HG03066 (cell line): ENCODE measurements around the gene CACNA1C.

Experiments
- ATAC-seq: cut with Tn5 transposase; IDR thresholded peaks from one replicate; pipeline ENCODE4 v1.9.1; 2021; ENCODE audit warnings: low read depth; ENCODE audit not compliant: unreplicated experiment

CACNA1C gene

DNA sequence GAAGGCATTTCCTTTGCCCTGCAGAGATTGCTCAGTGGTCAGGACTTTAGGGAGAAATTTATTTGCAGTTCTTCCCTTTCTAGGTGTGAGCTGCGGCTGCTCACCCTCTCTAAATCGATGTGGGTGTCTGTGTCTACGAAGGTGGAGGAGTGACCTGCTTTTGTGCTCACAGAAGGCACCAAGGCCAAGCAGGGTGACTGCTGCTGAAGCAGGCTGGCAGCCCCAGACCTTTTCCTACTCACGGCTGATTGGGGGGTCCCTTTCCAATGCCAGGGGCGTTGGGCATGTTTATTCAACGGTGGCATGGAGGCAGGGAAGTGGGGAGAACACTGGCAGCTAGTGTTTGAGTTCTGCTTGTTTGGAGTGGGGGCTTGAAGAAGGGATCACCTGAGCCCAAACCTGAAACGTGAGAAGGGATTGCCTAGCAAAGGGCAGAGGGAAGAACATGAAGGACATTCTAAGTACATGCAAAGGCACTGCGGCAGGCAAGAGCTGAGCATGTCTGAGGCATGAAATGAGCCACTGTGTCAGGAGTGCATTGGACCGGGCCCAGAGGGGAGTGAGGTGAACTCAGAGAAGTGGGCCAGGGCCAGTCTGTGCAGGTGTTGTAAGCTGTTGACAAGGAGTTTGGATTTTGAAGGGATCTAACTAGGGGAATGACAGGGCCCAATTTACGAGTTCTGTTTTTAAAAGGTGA lies 56.3 kb downstream of the CACNA1C start:
- ATAC-seq: no peak

DNA sequence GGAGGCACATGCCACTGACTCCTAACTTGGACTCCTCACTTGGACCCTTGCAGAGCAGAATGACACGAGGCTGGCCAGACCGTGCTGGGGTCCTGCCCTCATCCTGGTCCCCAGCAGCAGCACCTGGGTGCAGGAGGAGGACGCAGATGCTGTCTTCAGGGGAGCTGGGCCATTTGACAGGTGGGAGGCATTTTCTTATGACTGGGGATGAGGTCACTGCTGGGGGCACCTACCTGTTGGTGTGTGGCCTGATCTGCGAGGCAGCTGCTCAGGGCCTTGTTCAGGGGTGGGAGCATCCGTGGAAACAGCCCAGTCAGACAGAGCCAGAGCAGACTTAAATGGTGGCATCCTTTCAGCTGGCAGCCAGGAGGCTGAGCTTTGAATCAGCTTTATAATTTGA lies 57.3 kb downstream of the CACNA1C start:
- ATAC-seq: no peak

DNA sequence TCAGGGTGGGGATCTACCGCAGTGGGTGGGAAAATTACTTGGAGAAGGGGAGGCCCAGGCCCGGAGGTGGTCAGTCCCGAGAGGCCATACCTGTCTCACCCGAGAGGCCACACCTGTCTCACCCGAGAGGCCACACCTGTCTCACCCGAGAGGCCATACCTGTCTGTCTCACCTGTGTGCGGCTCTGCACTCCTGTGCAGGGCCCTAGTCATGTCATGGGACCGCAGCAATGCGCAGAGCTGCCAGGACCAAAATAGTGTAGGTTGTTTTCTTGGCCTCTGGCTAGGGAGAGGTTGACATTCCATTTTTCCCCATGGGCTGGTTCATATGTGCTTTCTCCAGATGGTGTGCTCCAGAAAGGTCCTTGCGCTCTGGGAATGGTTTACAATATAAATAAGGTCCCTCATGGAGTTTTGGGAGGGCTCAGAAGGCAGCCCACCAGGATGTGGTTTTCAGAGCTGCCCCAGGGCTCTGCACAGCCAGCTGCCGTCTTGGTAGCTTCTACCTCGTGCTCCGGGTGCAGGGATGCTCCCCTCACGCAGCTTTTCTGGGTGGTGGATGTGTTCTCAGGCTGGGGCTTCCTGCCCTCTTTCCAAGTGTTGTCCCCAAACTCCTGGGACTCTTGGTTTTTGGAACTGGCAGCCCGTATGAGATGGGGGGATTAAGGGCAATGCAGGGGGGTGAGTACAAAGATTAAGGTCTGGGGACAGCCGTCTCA lies 58.2 kb downstream of the CACNA1C start:
- ATAC-seq: no peak

DNA sequence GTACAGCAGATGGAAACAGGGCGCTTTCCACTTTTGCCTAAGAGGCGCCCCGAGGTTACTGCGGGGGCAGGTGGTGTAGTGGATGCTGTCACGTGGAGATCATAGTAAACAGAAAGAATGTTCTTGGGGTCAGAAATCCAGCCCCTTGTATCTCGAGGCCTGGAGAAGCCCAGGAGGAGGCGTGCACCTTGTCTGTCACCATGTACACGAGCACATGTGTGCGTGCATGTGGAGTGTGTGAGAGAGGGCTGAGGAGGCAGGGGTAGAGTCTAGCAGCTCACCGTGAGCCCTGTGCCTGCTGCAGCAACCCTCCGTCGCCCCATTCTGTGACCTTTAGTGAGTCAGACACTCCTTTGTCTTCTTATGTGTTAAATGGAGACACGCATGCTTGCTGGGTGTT lies 59.0 kb downstream of the CACNA1C start:
- ATAC-seq: no peak

DNA sequence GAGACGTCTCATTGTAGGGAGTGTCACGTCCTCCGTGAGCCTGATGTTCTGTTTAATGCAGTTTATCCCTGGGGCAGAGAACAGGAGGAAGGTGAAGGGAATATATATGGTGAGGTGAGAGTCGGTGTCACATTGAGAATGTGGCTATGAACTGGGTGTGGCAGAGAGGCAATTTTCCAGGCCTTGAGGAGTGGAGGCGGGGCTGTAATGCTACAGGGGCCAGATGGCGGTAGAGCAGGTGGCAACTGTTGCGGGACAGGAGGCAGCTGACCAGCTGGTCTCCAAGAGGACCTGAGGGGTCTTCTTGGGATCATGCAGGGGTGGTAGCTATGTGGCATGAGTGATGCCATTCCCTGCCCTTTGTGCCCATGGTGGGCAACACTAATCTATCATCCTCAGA lies 59.6 kb downstream of the CACNA1C start:
- no peak for ATAC-seq

DNA sequence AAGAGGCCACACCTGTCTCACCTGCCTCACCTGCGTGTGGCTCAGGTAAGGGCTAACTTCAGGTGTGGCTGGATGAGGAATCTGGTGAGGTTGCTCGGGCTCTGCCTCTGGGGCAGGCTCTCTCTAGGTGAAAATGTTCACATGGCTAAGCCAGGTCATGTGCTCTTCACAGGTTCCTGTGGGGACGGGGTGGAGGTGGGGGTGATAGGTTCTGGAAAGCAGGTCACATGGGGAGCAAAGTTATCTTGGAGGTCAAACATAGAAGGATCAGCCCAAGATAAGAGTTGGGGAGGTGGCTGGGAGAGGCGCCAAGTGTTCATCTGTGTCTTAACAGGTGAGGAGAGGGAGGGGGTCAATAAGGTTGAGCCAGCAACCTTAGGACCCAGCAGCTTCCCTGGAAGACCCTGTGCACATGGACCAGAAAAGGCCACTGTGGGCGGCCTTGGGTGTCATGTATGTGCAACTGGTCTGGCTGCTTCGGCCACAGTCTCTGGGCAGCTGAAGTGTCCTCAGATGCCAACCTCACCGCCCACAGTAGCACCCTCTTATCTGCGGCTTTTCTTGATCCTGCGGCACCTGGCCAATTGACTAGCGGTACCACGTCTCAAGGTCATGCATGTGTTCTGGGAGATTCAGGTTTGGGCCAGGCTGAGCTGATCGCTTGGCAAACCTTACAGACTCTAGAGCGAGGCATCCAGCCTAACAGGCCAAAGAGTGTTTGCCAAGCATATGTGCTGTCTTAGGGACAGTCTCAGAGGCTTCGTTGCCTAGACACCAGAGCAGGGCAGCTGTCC lies 60.5 kb downstream of the CACNA1C start:
- no peak for ATAC-seq

DNA sequence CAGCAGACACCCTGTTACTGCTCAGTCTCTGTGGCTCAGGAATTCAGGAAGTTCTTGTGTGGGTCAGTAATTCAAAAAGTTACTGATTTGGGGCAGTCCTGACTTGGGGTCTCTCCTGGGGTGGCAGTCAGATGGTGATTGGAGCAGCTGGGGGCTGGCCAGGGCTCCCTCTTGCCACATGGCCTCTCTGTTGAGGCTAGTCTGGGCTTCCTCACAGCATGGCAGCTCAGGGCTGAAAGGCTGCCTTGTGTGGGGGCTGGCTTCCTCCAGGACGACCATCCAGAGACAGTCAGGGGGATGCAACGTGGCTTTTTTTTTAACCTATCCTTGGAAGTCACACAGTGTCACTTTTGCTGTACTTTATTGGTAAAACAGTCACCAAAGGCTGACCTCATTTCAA lies 61.3 kb downstream of the CACNA1C start:
- no peak for ATAC-seq

DNA sequence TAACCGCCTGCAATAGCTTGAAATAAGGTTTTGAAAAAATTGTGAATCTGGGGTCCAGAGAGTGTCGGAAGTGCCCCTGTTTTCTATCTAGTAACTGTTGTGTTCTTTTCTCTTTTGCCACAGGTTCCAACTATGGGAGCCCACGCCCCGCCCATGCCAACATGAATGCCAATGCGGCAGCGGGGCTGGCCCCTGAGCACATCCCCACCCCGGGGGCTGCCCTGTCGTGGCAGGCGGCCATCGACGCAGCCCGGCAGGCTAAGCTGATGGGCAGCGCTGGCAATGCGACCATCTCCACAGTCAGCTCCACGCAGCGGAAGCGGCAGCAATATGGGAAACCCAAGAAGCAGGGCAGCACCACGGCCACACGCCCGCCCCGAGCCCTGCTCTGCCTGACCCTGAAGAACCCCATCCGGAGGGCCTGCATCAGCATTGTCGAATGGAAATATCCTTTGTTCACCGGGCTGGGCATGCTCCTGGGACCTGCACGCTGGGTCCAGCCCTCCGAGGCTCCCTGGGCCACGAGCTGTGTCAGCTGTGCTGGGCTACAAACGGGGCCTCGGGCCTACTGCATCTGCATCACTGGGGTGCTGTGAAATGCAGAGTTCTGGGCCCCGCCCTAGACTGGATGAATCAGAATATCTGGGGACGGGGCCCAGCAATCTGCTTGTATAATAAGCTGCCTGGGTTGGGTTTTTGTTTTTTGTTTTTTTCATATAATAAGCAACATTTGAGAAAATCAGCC lies 62.5 kb downstream of the CACNA1C start:
- no peak for ATAC-seq

DNA sequence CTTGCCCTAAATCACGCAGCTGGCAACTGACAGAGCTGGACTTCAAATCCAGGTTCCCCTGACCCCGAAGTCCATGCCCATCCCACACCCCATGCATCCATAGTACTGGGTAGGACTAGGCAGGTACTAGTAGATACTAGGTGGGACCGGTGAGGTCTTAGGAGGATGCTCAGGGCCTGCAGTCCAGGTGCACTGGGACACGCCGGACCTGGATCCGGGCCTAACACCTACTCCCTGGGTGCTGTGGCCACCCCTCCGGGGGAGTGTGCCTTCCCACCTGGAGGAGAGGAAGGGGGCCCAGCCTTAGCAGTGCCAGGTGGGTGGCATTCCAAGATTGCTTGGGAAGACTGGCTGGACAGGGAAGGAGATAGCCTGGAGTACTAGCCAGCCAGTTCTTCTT lies 64.8 kb downstream of the CACNA1C start:
- ATAC-seq: no peak

DNA sequence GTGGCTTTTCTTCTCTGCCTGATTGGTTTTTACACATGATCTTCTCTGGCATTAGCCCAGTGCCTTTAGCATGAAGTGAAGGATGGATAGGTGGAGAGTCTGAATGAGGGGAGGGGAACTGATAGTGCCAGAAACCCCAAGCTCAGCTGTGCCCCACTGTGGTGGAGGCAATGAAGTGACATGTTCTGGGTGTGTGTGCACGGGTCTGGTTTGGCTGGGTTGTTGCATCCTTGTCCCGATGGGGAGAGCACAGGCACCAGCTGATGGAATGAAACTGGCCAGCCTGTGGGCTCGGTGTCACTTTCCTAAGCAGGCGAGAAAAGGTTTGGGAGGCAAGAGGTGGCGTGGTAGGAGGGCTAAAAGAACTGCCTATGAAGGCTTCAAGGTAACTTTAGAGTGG lies 65.3 kb downstream of the CACNA1C start:
- no peak for ATAC-seq

DNA sequence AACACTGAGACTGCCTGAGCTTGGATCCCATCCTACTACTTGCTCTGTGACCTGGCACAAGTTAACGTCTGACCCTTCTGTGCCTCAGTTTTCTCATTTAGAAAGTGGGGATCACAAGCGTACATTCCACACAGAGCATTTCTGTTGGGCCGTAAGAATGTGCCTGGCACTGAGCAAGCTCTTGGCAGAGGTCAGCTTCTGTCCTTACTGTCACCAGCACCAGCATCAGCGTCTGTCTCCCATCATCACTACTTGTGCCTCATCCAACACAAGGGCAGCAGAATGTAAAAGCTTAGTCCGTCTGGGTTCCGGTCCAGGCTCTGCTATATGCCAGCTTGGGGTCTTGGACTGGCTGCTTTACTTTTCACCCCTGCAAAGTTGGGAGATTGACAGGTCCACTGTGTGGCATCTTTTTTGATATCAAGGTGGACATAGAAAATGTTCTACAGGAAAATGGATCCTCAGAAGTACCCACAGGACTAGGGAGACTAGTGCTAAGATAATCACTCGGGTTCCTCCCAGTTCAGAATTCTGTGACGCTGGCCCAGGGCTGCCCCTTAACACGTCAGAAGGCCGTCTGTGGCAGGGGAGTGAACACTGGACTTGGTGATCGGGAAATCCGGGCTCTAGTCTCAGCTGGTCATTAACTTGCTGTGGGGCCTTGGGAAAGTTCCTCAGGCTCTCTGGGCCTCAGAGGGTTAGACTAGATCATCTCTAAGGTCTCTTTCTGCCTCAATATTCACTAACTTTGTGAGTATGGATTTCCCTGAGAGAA lies 65.9 kb downstream of the CACNA1C start:
- ATAC-seq: no peak

DNA sequence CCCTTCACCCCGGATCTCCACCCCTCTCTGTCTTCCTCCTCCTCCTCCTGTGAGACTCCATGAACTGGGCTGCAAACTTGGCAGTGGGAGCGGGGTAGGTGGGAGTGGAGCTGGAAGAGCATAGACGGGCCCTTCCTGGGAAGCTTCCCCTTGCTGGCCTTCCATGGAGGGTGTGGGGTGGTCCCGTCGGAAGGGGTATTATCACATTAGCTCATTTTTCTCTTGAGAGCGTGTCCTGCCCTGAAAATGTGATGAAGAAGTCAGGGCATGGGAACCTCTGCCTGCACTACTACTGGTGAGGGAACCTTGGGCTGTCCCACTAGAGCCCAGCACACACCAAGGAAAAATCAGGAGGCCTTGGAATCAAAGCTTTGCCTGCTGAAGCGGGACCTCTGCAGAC lies 66.5 kb downstream of the CACNA1C start:
- ATAC-seq: no peak

DNA sequence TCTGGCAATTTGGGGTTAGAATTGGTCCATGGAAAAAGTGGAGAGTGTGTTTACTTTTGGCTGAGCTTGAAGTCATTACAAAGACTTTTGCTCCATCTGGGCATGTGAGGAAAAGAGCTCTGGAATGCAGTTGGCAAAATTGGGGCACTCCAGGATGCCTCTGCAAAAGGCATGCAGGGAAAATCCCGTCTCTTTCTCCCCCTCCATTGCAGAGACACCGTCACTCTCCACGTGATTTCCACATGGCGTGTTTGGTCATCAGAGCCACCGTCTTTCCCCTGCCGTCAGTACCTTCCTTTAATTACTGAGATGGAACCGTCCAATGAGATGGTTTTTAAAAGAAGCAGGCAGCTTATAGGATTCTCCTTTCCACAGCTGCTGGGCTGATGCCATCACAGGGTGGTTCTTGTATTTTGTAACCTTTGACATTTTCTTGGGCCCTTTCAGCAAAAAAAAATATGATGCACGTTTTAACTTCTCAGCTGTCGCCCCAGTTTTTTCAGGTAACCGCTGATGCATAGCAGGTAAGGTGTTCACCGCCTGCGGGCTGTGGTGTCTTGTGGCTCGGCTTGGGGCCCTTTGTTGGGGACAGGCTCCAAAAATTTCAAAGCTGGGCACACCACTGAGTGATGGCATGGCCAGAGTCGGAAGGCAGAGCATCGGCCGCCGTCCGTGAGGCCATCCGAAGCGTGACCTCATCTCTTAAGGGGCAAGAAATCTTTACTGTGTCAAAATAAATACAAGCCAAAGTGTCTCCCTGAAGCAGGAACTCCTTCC lies 68.4 kb downstream of the CACNA1C start:
- no peak for ATAC-seq

DNA sequence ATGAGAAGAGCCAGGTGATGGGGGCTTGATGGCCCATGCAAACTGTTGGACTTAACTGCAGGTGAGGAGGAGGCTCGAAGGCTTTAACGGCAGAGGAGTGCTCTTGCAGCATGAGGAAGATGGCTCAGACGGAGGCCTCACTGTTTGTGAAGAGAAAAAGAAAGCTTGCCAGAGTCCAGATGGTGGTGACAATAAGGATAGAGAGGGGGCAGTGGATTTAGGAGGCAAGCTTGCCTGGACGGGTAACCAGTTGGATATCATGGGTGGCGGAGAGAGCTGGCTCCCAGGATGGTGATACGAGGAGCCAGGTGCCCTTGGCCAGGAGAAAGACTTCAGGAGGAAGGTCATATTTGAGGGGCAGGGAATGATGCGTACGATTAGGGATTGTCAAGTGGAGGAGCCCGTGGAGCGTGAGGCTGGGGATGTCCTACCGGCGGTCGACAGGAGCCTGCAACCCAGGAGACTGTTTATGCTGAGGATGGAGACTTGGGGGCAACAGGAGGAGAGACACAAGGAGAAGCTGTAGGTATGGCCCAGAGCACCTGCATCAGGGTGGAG lies 71.8 kb downstream of the CACNA1C start:
- ATAC-seq: no peak

DNA sequence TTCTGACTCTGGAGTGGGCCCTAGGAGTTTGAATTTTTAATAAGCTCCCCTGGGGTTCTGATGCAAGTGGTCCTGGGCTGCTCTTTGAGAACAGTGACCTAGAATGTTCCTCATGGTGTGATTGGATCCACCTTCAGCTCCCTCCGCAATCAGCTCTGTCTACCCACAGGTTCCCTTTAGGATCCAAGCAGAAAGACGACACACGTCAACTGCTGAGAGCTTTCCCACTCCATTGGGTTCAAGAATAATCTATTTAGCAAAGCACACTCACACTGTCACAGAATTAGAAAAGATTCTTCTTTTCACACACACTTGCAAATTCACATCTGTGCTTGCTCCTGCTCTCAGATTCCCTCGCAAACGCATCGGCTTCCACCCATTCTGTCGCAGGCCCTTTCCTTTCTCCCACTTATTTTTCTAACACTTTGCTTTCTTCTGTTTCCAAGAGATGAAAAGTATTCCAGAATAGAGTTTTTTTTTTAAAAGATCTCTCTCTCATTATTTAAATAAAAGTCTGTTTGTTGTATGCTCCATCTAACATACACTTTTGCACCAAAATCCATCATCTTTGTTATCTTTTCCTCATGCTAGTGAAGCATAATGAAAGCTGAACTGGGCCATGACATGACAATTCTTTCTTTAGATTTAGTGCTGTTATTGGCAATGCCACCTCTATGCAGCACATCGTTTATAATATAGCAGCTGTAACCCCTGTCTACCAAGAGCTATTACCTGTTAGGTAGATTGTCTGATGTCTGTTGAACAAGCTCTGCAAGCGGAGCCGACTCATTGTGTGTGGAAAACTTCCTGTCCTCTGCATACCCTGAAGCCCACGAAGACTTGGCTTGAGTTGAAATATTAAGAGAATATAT lies 73.1 kb downstream of the CACNA1C start:
- ATAC-seq: no peak

DNA sequence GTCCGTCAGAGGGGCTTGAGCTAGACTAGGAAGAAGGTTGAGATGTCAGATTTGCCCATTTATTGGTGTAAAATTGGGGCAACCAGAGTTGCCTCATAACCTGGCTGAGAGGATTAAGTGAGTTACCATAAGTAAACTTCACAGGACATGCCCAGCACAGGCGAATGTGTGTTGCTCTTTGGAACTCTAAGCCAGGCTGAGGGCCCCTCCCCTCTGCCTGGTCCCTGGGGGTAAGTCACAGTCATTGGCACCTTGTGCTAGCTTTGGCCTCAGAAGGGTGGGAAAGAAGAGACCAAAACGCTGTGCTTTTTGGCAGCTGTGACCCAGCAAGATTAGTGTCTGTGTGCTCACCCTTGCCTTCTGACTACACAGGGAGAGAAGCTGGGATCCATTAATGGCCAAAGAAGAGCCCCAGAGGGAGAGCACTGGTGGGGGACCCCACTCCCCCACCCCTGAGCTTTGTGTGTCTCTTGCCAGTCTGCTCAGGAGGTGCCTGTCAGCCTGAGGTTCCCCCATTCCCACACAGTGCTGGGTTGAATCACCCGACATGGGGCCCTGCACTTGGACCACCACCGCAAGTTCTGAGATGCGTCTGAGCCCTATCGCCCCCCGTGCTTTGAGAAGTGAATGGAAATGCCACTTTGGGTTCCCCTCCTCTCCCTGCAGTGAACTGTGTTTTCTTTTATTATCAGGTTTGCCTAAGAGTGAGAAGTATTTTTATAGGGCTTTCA lies 74.1 kb downstream of the CACNA1C start:
- ATAC-seq: no peak

DNA sequence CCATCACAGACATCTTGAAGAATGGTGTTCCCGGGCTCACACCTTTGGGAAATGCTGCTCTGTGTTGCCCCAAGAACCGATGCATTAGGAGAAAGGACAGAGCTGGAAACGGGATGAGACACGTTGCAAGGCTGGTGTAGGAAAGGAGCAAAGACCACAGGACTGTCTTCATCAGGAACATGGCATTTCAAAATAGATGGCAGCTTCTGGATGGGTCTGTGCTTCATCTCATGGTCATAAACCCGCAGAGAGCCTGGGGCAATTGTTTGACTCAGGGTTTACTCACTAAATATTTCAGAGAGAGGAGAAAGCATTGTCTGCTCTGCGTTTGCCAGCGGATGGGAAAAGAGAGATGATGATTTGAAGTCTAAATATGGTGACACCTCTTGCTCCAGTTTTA lies 76.3 kb downstream of the CACNA1C start:
- no peak for ATAC-seq
